HepG2 (cell line): Measurements from ENCODE around the gene SIVA1. TPM values are rescaled to one million over a fixed set of nuclear protein-coding genes. Genes with fewer than 3 reads are reported as not detected.

ENCODE experiments used
- AGO2 ChIP-seq: fragments of 200-400 bp; formaldehyde crosslinking; optimal IDR thresholded peaks from 2 replicates; pipeline ENCODE3; 2017; ENCODE audit warnings: mild to moderate bottlenecking, low read depth, low read length, moderate library complexity
- ARID2 ChIP-seq: sonication (generic); formaldehyde crosslinking; IDR thresholded peaks from 2 replicates; pipeline ENCODE4 v1.8.1; 2022; ENCODE audit warnings: mild to moderate bottlenecking, missing genetic modification reagents, borderline replicate concordance
- FOXA1 ChIP-seq, 2 experiments: fragments of 450-650 bp in 1 of 2; sonication (generic) in 1 of 2; formaldehyde crosslinking in 1 of 2; IDR thresholded peaks; 2 replicates each; pipeline versions ENCODE4 v1.4.0 to v1.6.1; 2016 to 2020; ENCODE audit warnings: missing genetic modification reagents in 1 of 2
- HIVEP1 ChIP-seq: sonication (generic); formaldehyde crosslinking; IDR thresholded peaks from 2 replicates; pipeline ENCODE4 v1.4.0; 2020; ENCODE audit warnings: mild to moderate bottlenecking, missing genetic modification reagents
- HMGA1 ChIP-seq: sonication (generic); formaldehyde crosslinking; conservative IDR thresholded peaks from 2 replicates; pipeline ENCODE4 v1.4.0; 2020; ENCODE audit warnings: missing genetic modification reagents
- HNF4A ChIP-seq: sonication (generic); formaldehyde crosslinking; IDR thresholded peaks from 2 replicates; pipeline ENCODE4 v1.4.0; 2020; ENCODE audit warnings: missing genetic modification reagents
- IKZF4 ChIP-seq: sonication (generic); formaldehyde crosslinking; IDR thresholded peaks from 2 replicates; pipeline ENCODE4 v1.5.1; 2020; ENCODE audit warnings: borderline replicate concordance, mild to moderate bottlenecking, low read depth, missing genetic modification reagents; ENCODE audit errors: not compliant biosample characterization
- KDM1A ChIP-seq: IDR thresholded peaks from 2 replicates; pipeline ENCODE4 v1.6.1; 2016; ENCODE audit warnings: missing compliant biosample characterization
- SKIL ChIP-seq: sonication (generic); formaldehyde crosslinking; IDR thresholded peaks from 2 replicates; pipeline ENCODE4 v1.8.0; 2022; ENCODE audit warnings: missing genetic modification reagents, mild to moderate bottlenecking, moderate library complexity, borderline replicate concordance
- ZBTB3 ChIP-seq: sonication (generic); formaldehyde crosslinking; IDR thresholded peaks from 2 replicates; pipeline ENCODE4 v1.4.0; 2020; ENCODE audit warnings: low read depth, mild to moderate bottlenecking, moderate library complexity, missing genetic modification reagents, borderline replicate concordance
- ZBTB7B ChIP-seq: sonication (generic); formaldehyde crosslinking; IDR thresholded peaks from 2 replicates; pipeline ENCODE4 v1.4.0; 2020; ENCODE audit warnings: missing genetic modification reagents
- ZFP91 ChIP-seq: sonication (generic); formaldehyde crosslinking; IDR thresholded peaks from 2 replicates; pipeline ENCODE4 v1.9.0; 2022; ENCODE audit warnings: missing genetic modification reagents, mild to moderate bottlenecking, borderline replicate concordance
- ZHX1 ChIP-seq: sonication (generic); formaldehyde crosslinking; IDR thresholded peaks from 2 replicates; pipeline ENCODE4 v1.8.1; 2022; ENCODE audit warnings: low read depth, mild to moderate bottlenecking, missing genetic modification reagents
- ZMAT5 ChIP-seq: sonication (generic); formaldehyde crosslinking; IDR thresholded peaks from 2 replicates; pipeline ENCODE4 v1.5.0; 2020; ENCODE audit warnings: mild to moderate bottlenecking, low read depth, missing genetic modification reagents, borderline replicate concordance
- ZMYM2 ChIP-seq: sonication (generic); formaldehyde crosslinking; IDR thresholded peaks from 2 replicates; pipeline ENCODE4 v1.8.0; 2022; ENCODE audit warnings: mild to moderate bottlenecking, missing genetic modification reagents
- ZNF256 ChIP-seq: sonication (generic); formaldehyde crosslinking; conservative IDR thresholded peaks from 2 replicates; pipeline ENCODE4 v1.4.0; 2020; ENCODE audit warnings: missing genetic modification reagents
- ZNF33A ChIP-seq: sonication (generic); formaldehyde crosslinking; IDR thresholded peaks from 2 replicates; pipeline ENCODE4 v1.5.1; 2020; ENCODE audit warnings: missing genetic modification reagents, mild to moderate bottlenecking, moderate library complexity, borderline replicate concordance
- ZNF362 ChIP-seq: sonication (generic); formaldehyde crosslinking; IDR thresholded peaks from 2 replicates; pipeline ENCODE4 v1.4.0; 2020; ENCODE audit warnings: missing genetic modification reagents, mild to moderate bottlenecking, borderline replicate concordance
- ZNF557 ChIP-seq: sonication (generic); formaldehyde crosslinking; IDR thresholded peaks from 2 replicates; pipeline ENCODE4 v1.4.0; 2020; ENCODE audit warnings: missing genetic modification reagents
- ZNF792 ChIP-seq: IDR thresholded peaks from 2 replicates; pipeline ENCODE4 v1.6.1; 2016
- ZNF841 ChIP-seq: sonication (generic); formaldehyde crosslinking; IDR thresholded peaks from 2 replicates; pipeline ENCODE4 v1.8.1; 2023; ENCODE audit warnings: missing genetic modification reagents, borderline replicate concordance
- polyA plus RNA-seq, 8 experiments: library from polyadenylated mRNA; depleted of rRNA in 3 of 8; stranded (reverse) in 7 of 8; unstranded in 1 of 8; fragments of >200 nt; fragmentation: Illumina TruSeq in 4 of 8; extraction: Trizol in 4 of 8; gene quantifications; 2 replicates each; pipeline versions ENCODE4 v1.2.1 to v1.2.3, GENCODE V29; 2011 to 2016; ENCODE audit warnings: low read depth in 4 of 8, missing spikeins in 1 of 8, mixed read lengths in 1 of 8; ENCODE audit not compliant: insufficient read depth in 1 of 8
- total RNA-seq, 5 experiments: library from RNA; depleted of rRNA; stranded (reverse); fragments of >200 nt; fragmentation: Illumina TruSeq; extraction: Trizol; gene quantifications; 2 replicates each; pipeline ENCODE4 v1.2.3, GENCODE V29; 2016; ENCODE audit warnings: low read depth in 1 of 5

The SIVA1 gene
- total and polyA plus RNA-seq, 2 of the 13 experiments (the other 11 are each of a cell fraction or from before 2014, with no cell fraction given) = 123 to 186 TPM

GRCh38 chr14:104801520-104802393 is 48.8 kb downstream of the SIVA1 start (continued):
- TF ChIP-seq ZHX1 (CRISPR knock-in tag) (0 out of 2 replicates have a peak, but pooled peaks have one; percentile 10), ZNF841 (CRISPR knock-in tag) (no peak), HIVEP1 (CRISPR knock-in tag) (no peak; the same call in 1 of the 2 replicates), ZNF362 (CRISPR knock-in tag) (no peak), ZFP91 (CRISPR knock-in tag) (no peak), ARID2 (CRISPR knock-in tag) (no peak), ZMYM2 (CRISPR knock-in tag) (no peak), AGO2 (peak; percentile 8), FOXA1 (IDR thresholded peaks at IDR 0.05) (no peak), FOXA1 (CRISPR knock-in tag; IDR thresholded peaks at IDR 0.05) (no peak), ZNF792 (no peak), IKZF4 (CRISPR knock-in tag) (no peak), ZBTB7B (CRISPR knock-in tag) (no peak), ZNF256 (CRISPR knock-in tag) (no peak), ZMAT5 (CRISPR knock-in tag) (no peak), ZBTB3 (CRISPR knock-in tag) (no peak), ZNF33A (CRISPR knock-in tag) (no peak), SKIL (CRISPR knock-in tag) (no peak), KDM1A (CRISPR knock-in tag) (no peak), HMGA1 (CRISPR knock-in tag) (no peak), ZNF557 (no peak), HNF4A (peak; percentile 72)
